SK-N-SH (cell line): ENCODE results near the gene HK2. TPM values are rescaled to one million over a fixed set of nuclear protein-coding genes. Genes with fewer than 3 reads are reported as not detected.

Experiments
- CTCF ChIA-PET: fragments of 300-600, 350-600 bp; formaldehyde crosslinking; extraction: SDS; loops from one replicate; lab custom pipeline; 2021; lab: Yijun Ruan, JAX
- POLR2A ChIA-PET: fragments of 350-600 bp; sonication (Branson Sonifier 250); formaldehyde crosslinking; extraction: SDS; loops from one replicate; lab custom pipeline; 2020; ENCODE audit warnings: antibody characterized with exemption, inconsistent platforms; lab: Yijun Ruan, JAX
- DNase-seq: peaks from one replicate; pipeline ENCODE4 v3.0.0; 2012
- H2AFZ ChIP-seq: fragments of 200-600 bp; sonication (generic); 2 replicates; pipeline ENCODE4 v1.8.1; 2016; ENCODE audit warnings: antibody characterized with exemption, mild to moderate bottlenecking, low read depth
- H3F3A ChIP-seq: fragments of 200-600 bp; sonication (generic); replicated peaks from 2 replicates; pipeline ENCODE3; 2016; ENCODE audit warnings: antibody characterized with exemption, mild to moderate bottlenecking; ENCODE audit not compliant: insufficient read depth
- H3K27ac ChIP-seq, 2 experiments: fragments of 200-500 bp in 1 of 2; fragments of 200-600 bp in 1 of 2; sonication (Bioruptor generic) in 1 of 2; sonication (generic), shearing (Covaris generic) in 1 of 2; 2 replicates each; pipeline versions ENCODE4 v1.5.1 to v1.6.1; 2014 to 2016; ENCODE audit warnings: low read depth in 2 of 2, inconsistent platforms in 1 of 2, low read length in 1 of 2, mild to moderate bottlenecking in 1 of 2, mixed read lengths in 1 of 2
- H3K27me3 ChIP-seq: fragments of 200-600 bp; sonication (generic), shearing (Covaris generic); 2 replicates; pipeline ENCODE4 v1.6.1; 2016; ENCODE audit warnings: mixed run types; ENCODE audit not compliant: insufficient read depth
- H3K36me3 ChIP-seq, 2 experiments: fragments of 200-500 bp in 1 of 2; fragments of 200-600 bp in 1 of 2; sonication (Bioruptor generic) in 1 of 2; sonication (generic) in 1 of 2; replicated peaks in 1 of 2; 2 replicates each; pipeline versions ENCODE3 to v1.5.1; 2014 to 2016; ENCODE audit warnings: low read length in 1 of 2, mild to moderate bottlenecking in 1 of 2; ENCODE audit not compliant: insufficient read depth in 2 of 2, control insufficient read depth in 1 of 2
- H3K4me1 ChIP-seq, 2 experiments: fragments of 200-500 bp in 1 of 2; fragments of 200-600 bp in 1 of 2; sonication (Bioruptor generic) in 1 of 2; sonication (generic), shearing (Covaris generic) in 1 of 2; 2 replicates each; pipeline versions ENCODE4 v1.5.1 to v1.6.1; 2014 to 2016; ENCODE audit warnings: low read depth in 1 of 2, low read length in 1 of 2, mixed run types in 1 of 2; ENCODE audit not compliant: insufficient read depth in 2 of 2, control insufficient read depth in 1 of 2
- H3K4me2 ChIP-seq: fragments of 200-600 bp; sonication (generic), shearing (Covaris generic); 2 replicates; pipeline ENCODE4 v1.6.1; 2017; ENCODE audit warnings: mixed run types
- H3K4me3 ChIP-seq, 2 experiments: fragments of 200-500 bp in 1 of 2; fragments of 200-600 bp in 1 of 2; sonication (Bioruptor generic) in 1 of 2; sonication (generic), shearing (Covaris generic) in 1 of 2; 2 replicates each; pipeline versions ENCODE4 v1.5.1 to v1.8.1; 2014 to 2016; ENCODE audit warnings: low read depth in 2 of 2, inconsistent platforms in 1 of 2, low read length in 1 of 2, mild to moderate bottlenecking in 1 of 2, mixed read lengths in 1 of 2, moderate library complexity in 1 of 2
- H3K79me2 ChIP-seq: fragments of 200-600 bp; sonication (generic); 2 replicates; pipeline ENCODE4 v1.8.1; 2017; ENCODE audit warnings: mild to moderate bottlenecking; ENCODE audit not compliant: insufficient read depth
- H3K9ac ChIP-seq: fragments of 200-600 bp; sonication (generic); 2 replicates; pipeline ENCODE4 v1.6.1; 2017; ENCODE audit warnings: mixed run types
- H3K9me2 ChIP-seq: fragments of 200-600 bp; sonication (generic); 2 replicates; pipeline ENCODE4 v1.6.1; 2017; ENCODE audit warnings: mixed run types
- H3K9me3 ChIP-seq: fragments of 200-600 bp; sonication (generic); 2 replicates; pipeline ENCODE4 v1.6.1; 2017; ENCODE audit warnings: mixed run types, mild to moderate bottlenecking, moderate library complexity
- H4K20me1 ChIP-seq: fragments of 200-600 bp; sonication (generic); 2 replicates; pipeline ENCODE4 v1.6.1; 2017; ENCODE audit warnings: mild to moderate bottlenecking, mixed run types; ENCODE audit not compliant: insufficient read depth
- ELF1 ChIP-seq: IDR thresholded peaks from 2 replicates; pipeline ENCODE4 v1.4.0; 2012
- EP300 ChIP-seq, 2 experiments: IDR thresholded peaks; 2 replicates each; pipeline versions ENCODE4 v1.4.0 to v1.6.1; 2012; ENCODE audit warnings: borderline replicate concordance in 1 of 2, low read depth in 1 of 2, low read length in 1 of 2
- FOSL2 ChIP-seq: IDR thresholded peaks from 2 replicates; pipeline ENCODE4 v1.4.0; 2012; ENCODE audit warnings: low read depth, mild to moderate bottlenecking, moderate library complexity, borderline replicate concordance
- FOXJ3 ChIP-seq: sonication (generic); formaldehyde crosslinking; IDR thresholded peaks from 2 replicates; pipeline ENCODE4 v1.5.1; 2020; ENCODE audit warnings: mild to moderate bottlenecking, missing genetic modification reagents
- FOXM1 ChIP-seq: IDR thresholded peaks from 2 replicates; pipeline ENCODE4 v1.4.0; 2012; ENCODE audit warnings: low read depth, mild to moderate bottlenecking
- GABPA ChIP-seq: IDR thresholded peaks from 2 replicates; pipeline ENCODE4 v1.4.0; 2012; ENCODE audit warnings: low read depth, mild to moderate bottlenecking
- GATA2 ChIP-seq: sonication (generic); formaldehyde crosslinking; IDR thresholded peaks from 2 replicates; pipeline ENCODE4 v1.5.0; 2020; ENCODE audit warnings: mild to moderate bottlenecking, missing genetic modification reagents
- NFIC ChIP-seq: IDR thresholded peaks from 2 replicates; pipeline ENCODE4 v1.4.0; 2012; ENCODE audit warnings: borderline replicate concordance
- NRF1 ChIP-seq: IDR thresholded peaks from 2 replicates; pipeline ENCODE4 v1.6.1; 2012; ENCODE audit warnings: low read depth, mild to moderate bottlenecking, low read length
- POLR2AphosphoS5 ChIP-seq: IDR thresholded peaks from 2 replicates; pipeline ENCODE4 v1.6.1; 2012; ENCODE audit warnings: low read depth, low read length
- RAD21 ChIP-seq: IDR thresholded peaks from 2 replicates; pipeline ENCODE4 v1.6.1; 2012; ENCODE audit warnings: mild to moderate bottlenecking, low read length
- RCOR1 ChIP-seq: fragments of 150-350 bp; IDR thresholded peaks from 2 replicates; pipeline ENCODE4 v1.6.1; 2017; ENCODE audit warnings: antibody characterized with exemption, low read length
- RFX5 ChIP-seq: IDR thresholded peaks from 2 replicates; pipeline ENCODE4 v1.6.1; 2012; ENCODE audit warnings: mild to moderate bottlenecking, improper control_type of control experiment, low read length
- SIN3A ChIP-seq: IDR thresholded peaks from 2 replicates; pipeline ENCODE4 v1.6.1; 2012; ENCODE audit warnings: low read depth, mild to moderate bottlenecking, low read length, moderate library complexity, borderline replicate concordance
- SMC3 ChIP-seq: IDR thresholded peaks from 2 replicates; pipeline ENCODE4 v1.6.1; 2012; ENCODE audit warnings: low read depth, low read length, improper control_type of control experiment
- TAF1 ChIP-seq: IDR thresholded peaks from 2 replicates; pipeline ENCODE4 v1.6.1; 2012; ENCODE audit warnings: low read depth, mild to moderate bottlenecking, low read length, moderate library complexity, borderline replicate concordance
- TEAD4 ChIP-seq: IDR thresholded peaks from 2 replicates; pipeline ENCODE4 v1.4.0; 2012; ENCODE audit warnings: mild to moderate bottlenecking, borderline replicate concordance; ENCODE audit not compliant: insufficient read depth
- WGBS: methylation state at CpG from one replicate; pipeline ENCODE4 v1.1.6; 2017; ENCODE audit warnings: low lambda C conversion rate; 5-methylcytosine and 5-hydroxymethylcytosine counted together
- polyA plus RNA-seq, 3 experiments: library from polyadenylated mRNA; depleted of rRNA; stranded (reverse); fragments of >200 nt; gene quantifications; 2 replicates each; pipeline ENCODE4 v1.2.3, GENCODE V29; 2012
- TF ChIP-seq, protein P1 (sequence below): IDR thresholded peaks from 2 replicates; pipeline ENCODE4 v1.4.0; 2012; ENCODE audit warnings: low read depth, borderline replicate concordance
- TF ChIP-seq, protein P2 (sequence below): IDR thresholded peaks from 2 replicates; pipeline ENCODE4; 2012
- TF ChIP-seq, protein P3 (sequence below): IDR thresholded peaks from 2 replicates; pipeline ENCODE4 v1.6.1; 2012; ENCODE audit warnings: mild to moderate bottlenecking, low read depth, low read length, moderate library complexity
- TF ChIP-seq, protein P4 (sequence below): fragments of 150-350 bp; IDR thresholded peaks from 2 replicates; pipeline ENCODE4 v1.6.1; 2017; ENCODE audit warnings: antibody characterized with exemption, low read length, low read depth, borderline replicate concordance
- TF ChIP-seq, protein P5 (sequence below): IDR thresholded peaks from 2 replicates; pipeline ENCODE4 v1.4.0; 2012; ENCODE audit warnings: low read depth, borderline replicate concordance
- TF ChIP-seq, protein P6 (sequence below): fragments of 200-600 bp; sonication (generic); IDR thresholded peaks from 2 replicates; pipeline ENCODE4 v1.6.1; 2017; ENCODE audit warnings: antibody characterized with exemption, mild to moderate bottlenecking, moderate library complexity

Gene HK2
- polyA plus RNA-seq, 1 of the 3 experiments (the other 2 are of a cell fraction): 13.5 TPM

DNA sequence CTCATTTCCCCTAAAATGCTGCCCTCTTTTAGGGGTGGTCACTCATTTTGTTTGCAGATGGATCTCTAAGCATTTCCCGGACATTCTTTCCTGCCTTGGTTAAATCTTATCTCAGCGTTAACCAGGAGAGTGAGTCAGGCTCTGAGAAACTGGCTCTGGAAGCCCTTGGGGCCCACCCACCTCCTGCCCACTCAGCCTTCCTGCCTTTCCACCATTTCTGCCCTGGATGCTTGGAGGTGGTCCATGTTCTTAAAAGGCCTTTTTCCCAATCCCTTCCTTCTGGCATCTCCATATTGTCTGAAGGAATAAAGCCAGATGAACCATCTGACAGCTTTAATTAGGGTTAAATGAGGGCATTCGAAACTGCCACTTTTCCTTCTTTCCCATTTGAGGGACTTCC lies 9.5 kb downstream of the HK2 start:
- ChIA-PET CTCF (interaction anchor here (0.9 to 1.3 kb wide), 3 partner anchors 10 to 128 kb away, joined by 3 to 5 read pairs (median 3); no protein-coding TSS in a partner anchor), POLR2A (interaction anchor here (1.3 kb wide), 1 partner anchor 19 kb away, joined by 8 read pairs; no protein-coding TSS in a partner anchor)
- Histone ChIP-seq H3K9me2 (no peaks in the 10 kb centered on the region), H3K79me2 (peaks cover 39% of the 10 kb centered on the region; the same call in 1 of the 2 replicates), H3K9ac (peak overlapping the region; percentile 30; the same call in 1 of the 2 replicates), H3K4me1 (peaks cover 46 to 52% of the 10 kb centered on the region in 2 experiments), H3K9me3 (no peaks in the 10 kb centered on the region), H4K20me1 (no peaks in the 10 kb centered on the region), H2AFZ (peak overlapping the region; percentile 42), H3K4me3 (peak overlapping the region in 1 of 2 experiments; percentile 17; a peak in 1 of 4 replicates), H3K27me3 (no peaks in the 10 kb centered on the region), H3K27ac (peak overlapping the region; percentile 87 to 94), H3F3A (peaks cover 33% of the 10 kb centered on the region), H3K4me2 (peak overlapping the region; percentile 65), H3K36me3 (no peaks in the 10 kb centered on the region)
- no peak for DNase-seq
- WGBS: 33% methylated on average over 3 of the region's 3 CpGs
- TF ChIP-seq RAD21 (no peak), FOXM1 (no peak), FOSL2 (peak; percentile 78), SIN3A (no peak), TAF1 (no peak), SMC3 (no peak), NFIC (peak; percentile 63; the same call in 1 of the 2 replicates), RCOR1 (no peak), POLR2AphosphoS5 (peak; percentile 43; the same call in 1 of the 2 replicates), TEAD4 (no peak), FOXJ3 (CRISPR knock-in tag) (no peak), EP300 (IDR thresholded peaks at IDR 0.05; ENCODE audit: borderline replicate concordance in 1 of 2, low read depth in 1 of 2, low read length in 1 of 2) (peak in 1 of 2 experiments; percentile 41; a peak in 1 of 4 replicates), NRF1 (no peak), GATA2 (no peak), GABPA (no peak; the same call in none of the 2 replicates), RFX5 (no peak), ELF1 (0 out of 2 replicates have a peak, but pooled peaks have one; percentile 22)
- TF ChIP-seq, protein P1, sequence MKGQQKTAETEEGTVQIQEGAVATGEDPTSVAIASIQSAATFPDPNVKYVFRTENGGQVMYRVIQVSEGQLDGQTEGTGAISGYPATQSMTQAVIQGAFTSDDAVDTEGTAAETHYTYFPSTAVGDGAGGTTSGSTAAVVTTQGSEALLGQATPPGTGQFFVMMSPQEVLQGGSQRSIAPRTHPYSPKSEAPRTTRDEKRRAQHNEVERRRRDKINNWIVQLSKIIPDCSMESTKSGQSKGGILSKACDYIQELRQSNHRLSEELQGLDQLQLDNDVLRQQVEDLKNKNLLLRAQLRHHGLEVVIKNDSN: no peak
- TF ChIP-seq, protein P2, sequence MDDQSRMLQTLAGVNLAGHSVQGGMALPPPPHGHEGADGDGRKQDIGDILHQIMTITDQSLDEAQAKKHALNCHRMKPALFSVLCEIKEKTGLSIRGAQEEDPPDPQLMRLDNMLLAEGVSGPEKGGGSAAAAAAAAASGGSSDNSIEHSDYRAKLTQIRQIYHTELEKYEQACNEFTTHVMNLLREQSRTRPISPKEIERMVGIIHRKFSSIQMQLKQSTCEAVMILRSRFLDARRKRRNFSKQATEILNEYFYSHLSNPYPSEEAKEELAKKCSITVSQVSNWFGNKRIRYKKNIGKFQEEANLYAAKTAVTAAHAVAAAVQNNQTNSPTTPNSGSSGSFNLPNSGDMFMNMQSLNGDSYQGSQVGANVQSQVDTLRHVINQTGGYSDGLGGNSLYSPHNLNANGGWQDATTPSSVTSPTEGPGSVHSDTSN: peak; percentile 19; the same call in 1 of the 2 replicates
- TF ChIP-seq, protein P3, sequence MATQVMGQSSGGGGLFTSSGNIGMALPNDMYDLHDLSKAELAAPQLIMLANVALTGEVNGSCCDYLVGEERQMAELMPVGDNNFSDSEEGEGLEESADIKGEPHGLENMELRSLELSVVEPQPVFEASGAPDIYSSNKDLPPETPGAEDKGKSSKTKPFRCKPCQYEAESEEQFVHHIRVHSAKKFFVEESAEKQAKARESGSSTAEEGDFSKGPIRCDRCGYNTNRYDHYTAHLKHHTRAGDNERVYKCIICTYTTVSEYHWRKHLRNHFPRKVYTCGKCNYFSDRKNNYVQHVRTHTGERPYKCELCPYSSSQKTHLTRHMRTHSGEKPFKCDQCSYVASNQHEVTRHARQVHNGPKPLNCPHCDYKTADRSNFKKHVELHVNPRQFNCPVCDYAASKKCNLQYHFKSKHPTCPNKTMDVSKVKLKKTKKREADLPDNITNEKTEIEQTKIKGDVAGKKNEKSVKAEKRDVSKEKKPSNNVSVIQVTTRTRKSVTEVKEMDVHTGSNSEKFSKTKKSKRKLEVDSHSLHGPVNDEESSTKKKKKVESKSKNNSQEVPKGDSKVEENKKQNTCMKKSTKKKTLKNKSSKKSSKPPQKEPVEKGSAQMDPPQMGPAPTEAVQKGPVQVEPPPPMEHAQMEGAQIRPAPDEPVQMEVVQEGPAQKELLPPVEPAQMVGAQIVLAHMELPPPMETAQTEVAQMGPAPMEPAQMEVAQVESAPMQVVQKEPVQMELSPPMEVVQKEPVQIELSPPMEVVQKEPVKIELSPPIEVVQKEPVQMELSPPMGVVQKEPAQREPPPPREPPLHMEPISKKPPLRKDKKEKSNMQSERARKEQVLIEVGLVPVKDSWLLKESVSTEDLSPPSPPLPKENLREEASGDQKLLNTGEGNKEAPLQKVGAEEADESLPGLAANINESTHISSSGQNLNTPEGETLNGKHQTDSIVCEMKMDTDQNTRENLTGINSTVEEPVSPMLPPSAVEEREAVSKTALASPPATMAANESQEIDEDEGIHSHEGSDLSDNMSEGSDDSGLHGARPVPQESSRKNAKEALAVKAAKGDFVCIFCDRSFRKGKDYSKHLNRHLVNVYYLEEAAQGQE: no peak
- TF ChIP-seq, protein P4, sequence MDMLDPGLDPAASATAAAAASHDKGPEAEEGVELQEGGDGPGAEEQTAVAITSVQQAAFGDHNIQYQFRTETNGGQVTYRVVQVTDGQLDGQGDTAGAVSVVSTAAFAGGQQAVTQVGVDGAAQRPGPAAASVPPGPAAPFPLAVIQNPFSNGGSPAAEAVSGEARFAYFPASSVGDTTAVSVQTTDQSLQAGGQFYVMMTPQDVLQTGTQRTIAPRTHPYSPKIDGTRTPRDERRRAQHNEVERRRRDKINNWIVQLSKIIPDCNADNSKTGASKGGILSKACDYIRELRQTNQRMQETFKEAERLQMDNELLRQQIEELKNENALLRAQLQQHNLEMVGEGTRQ: no peak
- TF ChIP-seq, protein P5, sequence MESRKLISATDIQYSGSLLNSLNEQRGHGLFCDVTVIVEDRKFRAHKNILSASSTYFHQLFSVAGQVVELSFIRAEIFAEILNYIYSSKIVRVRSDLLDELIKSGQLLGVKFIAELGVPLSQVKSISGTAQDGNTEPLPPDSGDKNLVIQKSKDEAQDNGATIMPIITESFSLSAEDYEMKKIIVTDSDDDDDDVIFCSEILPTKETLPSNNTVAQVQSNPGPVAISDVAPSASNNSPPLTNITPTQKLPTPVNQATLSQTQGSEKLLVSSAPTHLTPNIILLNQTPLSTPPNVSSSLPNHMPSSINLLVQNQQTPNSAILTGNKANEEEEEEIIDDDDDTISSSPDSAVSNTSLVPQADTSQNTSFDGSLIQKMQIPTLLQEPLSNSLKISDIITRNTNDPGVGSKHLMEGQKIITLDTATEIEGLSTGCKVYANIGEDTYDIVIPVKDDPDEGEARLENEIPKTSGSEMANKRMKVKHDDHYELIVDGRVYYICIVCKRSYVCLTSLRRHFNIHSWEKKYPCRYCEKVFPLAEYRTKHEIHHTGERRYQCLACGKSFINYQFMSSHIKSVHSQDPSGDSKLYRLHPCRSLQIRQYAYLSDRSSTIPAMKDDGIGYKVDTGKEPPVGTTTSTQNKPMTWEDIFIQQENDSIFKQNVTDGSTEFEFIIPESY: no peak
- TF ChIP-seq, protein P6, sequence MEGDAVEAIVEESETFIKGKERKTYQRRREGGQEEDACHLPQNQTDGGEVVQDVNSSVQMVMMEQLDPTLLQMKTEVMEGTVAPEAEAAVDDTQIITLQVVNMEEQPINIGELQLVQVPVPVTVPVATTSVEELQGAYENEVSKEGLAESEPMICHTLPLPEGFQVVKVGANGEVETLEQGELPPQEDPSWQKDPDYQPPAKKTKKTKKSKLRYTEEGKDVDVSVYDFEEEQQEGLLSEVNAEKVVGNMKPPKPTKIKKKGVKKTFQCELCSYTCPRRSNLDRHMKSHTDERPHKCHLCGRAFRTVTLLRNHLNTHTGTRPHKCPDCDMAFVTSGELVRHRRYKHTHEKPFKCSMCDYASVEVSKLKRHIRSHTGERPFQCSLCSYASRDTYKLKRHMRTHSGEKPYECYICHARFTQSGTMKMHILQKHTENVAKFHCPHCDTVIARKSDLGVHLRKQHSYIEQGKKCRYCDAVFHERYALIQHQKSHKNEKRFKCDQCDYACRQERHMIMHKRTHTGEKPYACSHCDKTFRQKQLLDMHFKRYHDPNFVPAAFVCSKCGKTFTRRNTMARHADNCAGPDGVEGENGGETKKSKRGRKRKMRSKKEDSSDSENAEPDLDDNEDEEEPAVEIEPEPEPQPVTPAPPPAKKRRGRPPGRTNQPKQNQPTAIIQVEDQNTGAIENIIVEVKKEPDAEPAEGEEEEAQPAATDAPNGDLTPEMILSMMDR: no peak
